Osteocyte (in vitro differentiated cells): ENCODE results near the gene GNMT. TPM values are rescaled to one million over a fixed set of nuclear protein-coding genes. Genes with fewer than 3 reads are reported as not detected.

Source experiments
- DNase-seq: peaks from one replicate; pipeline ENCODE4 v3.0.0; 2021; ENCODE audit warnings: mixed read lengths; ENCODE audit not compliant: unreplicated experiment; ENCODE audit errors: extremely low spot score
- H3K27ac Mint-ChIP-seq: one replicate; pipeline ENCODE4 v1.8.0; 2021; ENCODE audit warnings: mild to moderate bottlenecking, mixed read lengths; ENCODE audit not compliant: unreplicated experiment
- H3K27me3 Mint-ChIP-seq: one replicate; pipeline ENCODE4 v1.8.0; 2021; ENCODE audit warnings: mixed read lengths; ENCODE audit not compliant: unreplicated experiment
- H3K36me3 Mint-ChIP-seq: one replicate; pipeline ENCODE4 v1.8.0; 2021; ENCODE audit warnings: mixed read lengths; ENCODE audit not compliant: unreplicated experiment
- H3K4me1 Mint-ChIP-seq: one replicate; pipeline ENCODE4 v1.8.0; 2021; ENCODE audit warnings: mixed read lengths; ENCODE audit not compliant: unreplicated experiment
- H3K4me3 Mint-ChIP-seq: one replicate; pipeline ENCODE4 v1.8.0; 2021; ENCODE audit warnings: mild to moderate bottlenecking, moderate library complexity, mixed read lengths; ENCODE audit not compliant: unreplicated experiment
- H3K9me3 Mint-ChIP-seq: one replicate; pipeline ENCODE4 v1.8.0; 2021; ENCODE audit warnings: mixed read lengths; ENCODE audit not compliant: unreplicated experiment
- total RNA-seq: library from RNA; stranded (reverse); gene quantifications from 2 replicates; pipeline ENCODE4 v1.2.1, GENCODE V29; 2021
- TF ChIP-seq, protein P1 (sequence below): fragments of 200-600 bp; sonication (generic); IDR thresholded peaks from 2 replicates; pipeline ENCODE4 v1.5.0; 2021; ENCODE audit warnings: antibody characterized with exemption, mild to moderate bottlenecking, moderate library complexity

Gene GNMT
- total RNA-seq, 1 donor from 2014 or later = 0.97 TPM

GRCh38 chr6:43013097-43013842, 52.7 kb downstream of the GNMT start:
- no peak for DNase-seq
- Mint-ChIP-seq H3K36me3 (peaks cover 24% of the 10 kb centered on the region), H3K4me3 (peak overlapping the region; percentile 98), H3K9me3 (no peaks in the 10 kb centered on the region), H3K27ac (peak overlapping the region; percentile 92), H3K27me3 (no peaks in the 10 kb centered on the region), H3K4me1 (peaks cover 44% of the 10 kb centered on the region)
- TF ChIP-seq, protein P1, sequence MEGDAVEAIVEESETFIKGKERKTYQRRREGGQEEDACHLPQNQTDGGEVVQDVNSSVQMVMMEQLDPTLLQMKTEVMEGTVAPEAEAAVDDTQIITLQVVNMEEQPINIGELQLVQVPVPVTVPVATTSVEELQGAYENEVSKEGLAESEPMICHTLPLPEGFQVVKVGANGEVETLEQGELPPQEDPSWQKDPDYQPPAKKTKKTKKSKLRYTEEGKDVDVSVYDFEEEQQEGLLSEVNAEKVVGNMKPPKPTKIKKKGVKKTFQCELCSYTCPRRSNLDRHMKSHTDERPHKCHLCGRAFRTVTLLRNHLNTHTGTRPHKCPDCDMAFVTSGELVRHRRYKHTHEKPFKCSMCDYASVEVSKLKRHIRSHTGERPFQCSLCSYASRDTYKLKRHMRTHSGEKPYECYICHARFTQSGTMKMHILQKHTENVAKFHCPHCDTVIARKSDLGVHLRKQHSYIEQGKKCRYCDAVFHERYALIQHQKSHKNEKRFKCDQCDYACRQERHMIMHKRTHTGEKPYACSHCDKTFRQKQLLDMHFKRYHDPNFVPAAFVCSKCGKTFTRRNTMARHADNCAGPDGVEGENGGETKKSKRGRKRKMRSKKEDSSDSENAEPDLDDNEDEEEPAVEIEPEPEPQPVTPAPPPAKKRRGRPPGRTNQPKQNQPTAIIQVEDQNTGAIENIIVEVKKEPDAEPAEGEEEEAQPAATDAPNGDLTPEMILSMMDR = no peak

Other genes starting within 250 kb of the GNMT start
- gene PRPH2, start 238.2 kb upstream of the GNMT start, total RNA-seq = not detected in 2 replicates
- gene TBCC, start 214.7 kb upstream of the GNMT start, total RNA-seq = 23.4 and 23.8 TPM in 2 replicates
- gene BICRAL, start 178.7 kb upstream of the GNMT start, total RNA-seq = 12.0 and 12.7 TPM in 2 replicates
- gene RPL7L1, start 81.1 kb upstream of the GNMT start, total RNA-seq = 77.4 and 80.5 TPM in 2 replicates
- gene PTCRA, start 44.7 kb upstream of the GNMT start, total RNA-seq = not detected in 2 replicates
- gene CNPY3, start 31.3 kb upstream of the GNMT start, total RNA-seq = 69.0 and 73.6 TPM in 2 replicates
- 27.1 and 27.3 TPM in 2 replicates for gene PEX6, start 18.4 kb downstream of the GNMT start, total RNA-seq
- gene PPP2R5D, start 23.8 kb downstream of the GNMT start, total RNA-seq = 44.3 and 46.1 TPM in 2 replicates
- gene MEA1, start 53.2 kb downstream of the GNMT start, total RNA-seq = 66.2 and 67.8 TPM in 2 replicates
- gene KLHDC3, start 53.5 kb downstream of the GNMT start, total RNA-seq = 112 and 114 TPM in 2 replicates
- 58.1 and 66.2 TPM in 2 replicates for gene RRP36, start 60.9 kb downstream of the GNMT start, total RNA-seq
- 59.9 and 62.3 TPM in 2 replicates for gene CUL7, start 93.1 kb downstream of the GNMT start, total RNA-seq
- gene MRPL2, start 98.7 kb downstream of the GNMT start, total RNA-seq = 50.7 and 55.2 TPM in 2 replicates
- gene KLC4, start 98.9 kb downstream of the GNMT start, total RNA-seq = 39.0 and 44.5 TPM in 2 replicates
- gene PTK7, start 115.6 kb downstream of the GNMT start, total RNA-seq = 183 and 189 TPM in 2 replicates
- 29.8 and 32.5 TPM in 2 replicates for gene SRF, start 210.5 kb downstream of the GNMT start, total RNA-seq
- gene CUL9, start 221.4 kb downstream of the GNMT start, total RNA-seq = 39.5 and 41.9 TPM in 2 replicates